HG02884 (cell line): ENCODE data around the gene INPP4B.

ENCODE experiments used
- ATAC-seq: cut with Tn5 transposase; IDR thresholded peaks from one replicate; pipeline ENCODE4 v1.9.1; 2021; ENCODE audit warnings: mild to moderate bottlenecking, moderate library complexity; ENCODE audit not compliant: unreplicated experiment

Gene INPP4B

GRCh38 chr4:142741995-142742394 lies 104.1 kb downstream of the INPP4B start:
- no peak for ATAC-seq

DNA sequence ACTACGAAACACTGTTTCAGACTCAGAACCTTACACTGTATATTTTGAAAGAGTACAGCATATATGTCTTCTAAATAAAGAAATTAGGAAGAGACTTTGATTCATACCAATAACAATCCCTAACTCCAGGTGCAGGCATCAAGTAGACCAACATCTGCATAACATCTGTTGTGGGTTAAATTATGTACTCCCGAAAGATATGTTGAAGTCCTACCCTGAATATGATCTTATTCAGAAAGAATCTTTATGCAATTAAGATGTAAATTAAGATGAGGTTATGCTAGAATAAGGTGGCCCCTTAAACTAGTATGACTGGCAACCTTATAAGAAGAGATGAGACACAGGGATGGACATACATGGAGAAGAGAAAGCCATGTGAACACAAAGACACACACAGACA lies 117.9 kb downstream of the INPP4B start:
- no peak for ATAC-seq

GRCh38 chr4:142727149-142727548 lies 119.0 kb downstream of the INPP4B start:
- ATAC-seq: no peak

- ATAC-seq: no peak
Observed at GRCh38 chr4:142725886-142726285, 120.2 kb downstream of the INPP4B start.

DNA sequence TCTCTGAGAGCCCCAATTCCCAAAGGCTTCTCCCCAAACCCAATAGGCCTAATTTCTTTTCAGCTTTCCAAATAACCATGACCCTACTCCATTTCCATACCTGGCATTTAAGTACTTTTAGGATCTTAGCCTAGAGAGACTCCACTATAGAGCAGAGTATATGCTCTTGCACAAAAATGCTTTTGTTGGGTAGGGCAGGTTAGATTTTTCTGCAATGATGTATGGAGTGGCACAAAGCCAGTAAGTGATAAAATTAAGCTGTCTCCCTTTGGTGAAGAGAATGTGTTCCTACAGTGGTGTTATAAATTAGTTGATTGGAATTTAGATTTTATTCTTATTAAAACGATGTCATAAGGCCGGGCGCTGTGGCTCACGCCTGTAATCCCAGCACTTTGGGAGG lies 124.9 kb downstream of the INPP4B start:
- ATAC-seq: no peak

- ATAC-seq: no peak
Observed at GRCh38 chr4:142719854-142720541, 126.1 kb downstream of the INPP4B start.

DNA sequence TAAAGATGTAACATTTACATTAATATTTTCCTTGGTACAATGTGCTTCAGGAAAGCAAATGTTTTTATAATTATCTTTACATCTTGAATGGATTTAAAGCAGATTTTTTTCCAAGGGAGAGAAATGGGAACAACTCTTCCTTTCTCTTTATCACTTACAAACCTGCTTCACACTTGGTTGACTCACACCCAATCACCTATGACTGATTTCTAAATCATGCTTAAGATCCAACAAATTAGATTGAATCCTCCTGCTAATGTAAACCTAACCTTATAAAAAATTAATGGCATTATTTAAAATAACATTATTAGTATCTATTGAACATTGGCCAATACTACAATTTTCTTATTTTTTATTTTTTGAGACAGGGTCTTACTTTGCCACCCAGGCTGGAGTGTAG lies 127.1 kb downstream of the INPP4B start:
- no peak for ATAC-seq

DNA sequence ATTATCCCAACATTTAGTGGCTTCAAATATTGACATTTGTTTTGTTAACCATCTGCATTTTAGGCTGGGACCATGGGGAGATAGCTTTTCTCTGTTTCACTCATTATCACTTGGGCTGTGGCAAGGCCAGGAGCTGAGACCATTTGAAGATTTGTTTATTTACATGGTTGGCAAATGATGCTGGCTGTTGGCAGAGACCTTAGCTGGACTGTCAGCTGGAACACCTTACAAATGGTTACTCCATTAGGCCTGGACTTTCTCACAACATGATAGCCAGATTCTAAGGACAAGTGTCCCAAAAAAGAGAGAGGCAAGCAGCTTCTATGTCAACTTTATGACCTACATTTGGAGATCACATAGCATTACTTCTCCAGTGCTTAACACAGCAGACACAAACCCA lies 130.4 kb downstream of the INPP4B start:
- ATAC-seq: no peak

DNA sequence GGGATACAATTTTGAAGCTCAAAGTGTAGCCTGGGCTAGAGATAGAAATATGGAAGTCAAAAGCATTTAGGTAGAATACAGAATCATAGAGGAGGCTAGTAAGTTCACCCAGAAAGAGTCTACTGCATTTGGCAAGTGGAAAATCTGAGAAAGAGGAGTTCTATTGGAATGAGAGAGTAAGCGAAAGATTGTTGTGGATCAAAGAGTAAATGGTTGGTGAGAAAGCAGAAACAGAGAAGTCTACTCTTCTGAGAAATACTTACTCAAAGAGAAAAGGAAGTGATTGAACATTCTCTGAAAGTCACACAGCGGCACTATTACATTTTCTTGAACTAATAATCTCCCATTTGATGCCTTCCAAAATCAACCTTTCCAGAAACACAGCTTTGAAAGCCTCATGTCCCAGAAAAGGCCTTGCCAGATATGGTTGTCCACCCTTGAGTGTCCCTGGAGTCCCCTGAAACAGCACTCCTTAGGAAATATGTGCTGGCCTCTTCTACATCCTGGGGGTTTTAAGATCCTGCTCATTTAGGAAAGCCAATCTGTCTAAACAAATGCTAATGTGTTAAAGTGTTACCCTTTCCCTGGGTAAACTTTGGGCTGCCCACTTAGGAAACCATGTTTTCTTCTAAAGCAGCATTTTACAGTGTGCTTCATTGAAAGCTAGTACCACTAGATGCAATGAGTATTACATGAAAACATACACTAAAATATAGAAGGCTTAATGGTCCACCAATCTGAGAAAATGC lies 132.6 kb downstream of the INPP4B start:
- ATAC-seq: no peak

DNA sequence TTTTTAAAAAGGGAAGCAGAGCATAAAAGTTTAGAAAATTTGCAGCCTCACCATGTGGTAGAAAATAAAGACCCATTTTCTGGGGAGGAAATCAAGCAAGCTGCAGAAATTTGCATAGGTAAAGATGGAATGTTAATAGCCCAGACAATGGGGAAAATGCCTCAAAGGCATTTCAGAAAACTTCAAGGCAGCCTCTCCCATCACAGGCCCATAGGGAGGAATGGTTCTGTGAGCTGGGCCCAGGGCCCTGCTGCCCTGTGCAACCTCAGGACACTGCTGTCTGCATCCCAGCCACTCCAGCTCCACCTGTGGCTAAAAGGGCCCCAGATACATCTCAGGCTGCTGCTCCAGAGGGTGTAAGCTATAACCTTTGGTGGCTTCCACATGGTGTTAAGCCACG lies 137.9 kb downstream of the INPP4B start:
- no peak for ATAC-seq

DNA sequence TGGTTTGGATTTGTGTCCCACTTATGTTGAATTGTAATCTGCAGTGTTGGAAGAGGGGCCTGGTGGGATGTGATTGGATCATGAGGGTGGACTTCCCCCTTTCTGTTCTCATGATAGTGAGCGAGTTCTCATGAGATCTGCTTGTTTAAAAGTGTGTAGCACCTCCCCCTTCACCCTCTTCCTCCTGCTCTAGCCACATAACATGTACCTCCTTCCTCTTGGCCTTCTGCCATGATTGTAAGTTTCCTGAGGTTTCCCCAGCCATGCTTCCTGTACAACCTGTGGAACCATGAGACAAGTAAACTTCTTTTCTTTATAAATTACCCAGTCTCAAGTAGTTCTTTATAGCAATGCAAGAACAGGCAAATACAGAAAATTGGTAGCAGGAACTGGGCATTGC lies 138.7 kb downstream of the INPP4B start:
- no peak for ATAC-seq

GRCh38 chr4:142706381-142706780 lies 139.7 kb downstream of the INPP4B start:
- ATAC-seq: no peak

DNA sequence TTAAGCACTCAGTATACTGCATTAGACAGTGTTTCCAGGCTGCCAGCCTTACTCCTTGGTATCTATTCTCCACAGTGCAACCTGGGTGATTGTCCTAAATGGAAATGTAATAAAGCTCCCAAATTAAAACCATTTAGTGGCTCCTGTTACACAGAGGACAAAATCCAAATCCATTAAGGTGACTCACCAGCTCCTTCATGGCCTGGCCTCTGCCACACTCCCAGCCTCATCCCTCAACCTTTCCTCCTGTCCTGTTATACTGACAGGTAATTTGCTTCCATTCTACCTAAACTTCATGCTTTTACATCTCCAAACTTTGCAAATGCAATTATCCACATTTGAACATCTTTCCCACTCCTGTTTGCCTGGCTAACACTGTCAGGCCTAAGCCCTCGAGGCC lies 140.3 kb downstream of the INPP4B start:
- no peak for ATAC-seq

GRCh38 chr4:142703694-142704309 lies 142.3 kb downstream of the INPP4B start:
- ATAC-seq: no peak

GRCh38 chr4:142701017-142701416 lies 145.1 kb downstream of the INPP4B start:
- no peak for ATAC-seq

DNA sequence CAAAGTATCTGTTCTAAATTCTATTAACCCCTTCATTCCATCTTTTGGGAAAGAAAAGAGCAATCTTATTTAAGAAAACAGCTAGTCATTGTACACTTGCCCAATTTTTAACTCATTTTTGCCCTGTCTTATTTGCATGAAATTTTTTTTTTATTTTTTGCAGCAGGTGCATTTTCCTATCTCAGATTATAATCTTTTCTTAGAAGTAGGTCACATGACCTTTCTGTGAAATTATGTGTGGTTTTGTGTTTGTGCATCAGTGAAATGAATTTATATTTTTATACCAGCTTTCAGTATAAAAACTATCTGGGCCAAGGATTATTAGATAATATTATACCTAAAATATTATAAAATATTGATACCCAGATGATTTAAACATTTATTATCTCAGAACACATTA lies 145.6 kb downstream of the INPP4B start:
- ATAC-seq: no peak

GRCh38 chr4:142698552-142698951 lies 147.5 kb downstream of the INPP4B start:
- ATAC-seq: no peak

DNA sequence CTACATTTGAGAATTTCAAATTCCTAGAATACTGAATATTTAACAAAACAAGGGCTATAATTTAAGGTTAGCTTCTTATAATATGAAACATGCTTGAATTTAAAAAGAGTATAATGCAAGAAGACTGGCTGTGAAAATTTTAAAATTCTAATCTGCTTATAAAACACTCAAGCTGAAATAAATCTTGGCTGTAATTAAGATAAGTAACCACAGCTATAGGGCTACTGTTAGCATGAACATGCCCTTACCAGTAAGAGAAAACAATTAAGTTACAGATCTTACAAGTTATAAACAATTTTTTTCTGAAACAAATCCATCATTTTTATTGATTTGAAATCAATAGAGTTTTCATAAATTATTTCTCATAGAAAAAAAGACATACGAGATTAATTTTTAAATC lies 148.2 kb downstream of the INPP4B start:
- no peak for ATAC-seq

DNA sequence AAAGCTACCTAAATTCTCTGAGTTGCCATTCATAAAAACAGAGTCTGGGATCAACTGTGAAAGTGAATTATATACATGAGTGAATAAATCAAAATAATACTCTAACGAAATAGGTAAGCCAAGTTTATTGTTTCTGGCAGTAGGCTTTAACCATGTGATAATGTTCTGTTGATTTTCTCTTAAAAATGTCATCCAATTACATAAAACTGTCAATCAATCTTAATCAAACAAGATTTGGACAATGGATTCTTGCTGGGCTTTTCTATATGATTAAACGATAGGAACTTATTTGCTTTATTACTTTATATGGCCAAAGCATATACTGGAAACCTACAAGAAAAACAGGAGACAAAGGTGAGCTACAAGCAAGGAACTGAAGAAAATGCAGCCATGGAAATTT lies 148.8 kb downstream of the INPP4B start:
- no peak for ATAC-seq

GRCh38 chr4:142696334-142697122 lies 149.6 kb downstream of the INPP4B start:
- no peak for ATAC-seq

DNA sequence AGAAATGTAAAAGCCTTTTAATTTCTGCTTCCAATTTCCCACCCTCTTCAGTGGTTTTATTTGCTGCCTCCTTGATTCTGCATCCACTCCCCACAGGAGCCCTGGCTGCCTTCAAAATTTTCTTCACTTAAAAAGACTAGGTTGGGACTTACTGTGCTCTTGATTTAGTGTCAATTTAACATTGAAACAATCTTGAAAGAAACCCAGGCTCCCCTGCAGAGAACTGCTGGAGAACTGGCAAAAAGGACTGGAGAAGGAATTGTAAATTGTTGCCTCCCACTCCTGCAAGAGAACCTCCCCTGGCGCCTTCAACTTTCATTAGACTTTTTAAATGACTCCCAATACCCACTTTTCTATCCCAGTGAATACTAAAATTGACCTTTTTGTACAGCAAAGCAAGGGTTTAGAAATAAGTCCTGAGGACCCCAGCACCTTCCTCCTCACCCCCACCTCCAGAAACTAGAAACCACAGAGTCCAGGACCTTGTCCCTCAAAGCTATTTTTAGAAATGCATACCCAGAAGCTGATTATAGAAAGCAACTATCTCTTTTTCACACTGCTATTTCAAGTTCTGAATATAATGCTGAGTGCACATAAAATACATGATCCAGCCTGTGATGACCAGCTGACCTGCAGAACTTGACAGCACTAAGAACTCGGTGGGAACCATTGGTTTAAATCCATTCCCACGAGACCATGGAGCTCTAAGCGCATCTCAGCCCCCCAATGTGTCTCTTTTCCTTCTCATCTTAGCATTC lies 155.5 kb downstream of the INPP4B start:
- ATAC-seq: no peak
